Brain pericyte (primary cell): ENCODE results near the gene AGER.
"Not testable (repeated sequence)": the region's sequence is repeated elsewhere in the genome, so short reads cannot be mapped to it uniquely, and the experiment has no call there.

ENCODE experiments used
- DNase-seq: peaks from one replicate; pipeline ENCODE4 v3.0.0-alpha.2; 2012; ENCODE audit warnings: low read depth, low spot score

Gene AGER

GRCh38 chr6:32184084-32184640 lies at the start of gene AGER:
Gene AGER, minus strand, starts transcription at chr6:32184253. Its CDS starts 31 bp downstream, at chr6:32184222.
- no peak for DNase-seq

DNA sequence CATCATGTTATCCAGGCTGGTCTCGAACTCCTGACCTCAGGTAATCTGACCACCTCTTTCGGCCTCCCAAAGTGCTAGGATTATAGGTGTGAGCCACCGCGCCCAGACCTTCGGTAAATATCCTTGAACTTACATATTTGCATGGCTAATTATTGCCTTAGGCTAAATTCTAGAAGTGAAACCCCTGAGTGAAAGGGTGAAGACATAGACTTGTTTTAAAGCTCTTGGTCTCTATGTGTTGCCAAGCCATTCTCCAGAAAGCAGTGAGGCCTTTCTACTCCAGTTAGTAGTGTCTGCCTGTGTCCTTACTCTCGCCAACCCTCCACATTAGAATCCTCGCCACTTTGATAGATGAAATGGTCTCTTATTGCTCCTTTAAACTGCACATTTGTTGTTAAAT lies 42.4 kb upstream of the AGER start:
- no peak for DNase-seq

DNA sequence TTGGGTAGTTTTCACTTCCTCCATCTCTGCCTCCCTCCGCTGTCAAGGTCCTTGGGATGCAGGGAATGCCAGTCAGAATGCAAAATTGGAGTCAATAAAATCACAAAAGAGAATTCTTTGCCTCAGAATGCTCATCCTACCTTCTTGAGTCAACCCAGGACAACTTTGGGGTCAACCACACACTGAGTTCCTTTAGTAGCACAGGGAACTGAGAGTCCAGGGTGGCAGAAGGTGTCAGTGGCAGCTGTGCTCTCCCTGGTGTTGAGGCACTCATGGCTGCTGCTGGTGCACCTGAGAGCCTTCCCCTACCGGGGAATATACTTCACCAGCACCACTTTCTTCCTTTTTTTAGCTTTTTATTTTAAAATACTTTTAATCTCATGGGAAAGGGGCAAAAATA lies 40.6 kb upstream of the AGER start:
- DNase-seq, result no peak

DNA sequence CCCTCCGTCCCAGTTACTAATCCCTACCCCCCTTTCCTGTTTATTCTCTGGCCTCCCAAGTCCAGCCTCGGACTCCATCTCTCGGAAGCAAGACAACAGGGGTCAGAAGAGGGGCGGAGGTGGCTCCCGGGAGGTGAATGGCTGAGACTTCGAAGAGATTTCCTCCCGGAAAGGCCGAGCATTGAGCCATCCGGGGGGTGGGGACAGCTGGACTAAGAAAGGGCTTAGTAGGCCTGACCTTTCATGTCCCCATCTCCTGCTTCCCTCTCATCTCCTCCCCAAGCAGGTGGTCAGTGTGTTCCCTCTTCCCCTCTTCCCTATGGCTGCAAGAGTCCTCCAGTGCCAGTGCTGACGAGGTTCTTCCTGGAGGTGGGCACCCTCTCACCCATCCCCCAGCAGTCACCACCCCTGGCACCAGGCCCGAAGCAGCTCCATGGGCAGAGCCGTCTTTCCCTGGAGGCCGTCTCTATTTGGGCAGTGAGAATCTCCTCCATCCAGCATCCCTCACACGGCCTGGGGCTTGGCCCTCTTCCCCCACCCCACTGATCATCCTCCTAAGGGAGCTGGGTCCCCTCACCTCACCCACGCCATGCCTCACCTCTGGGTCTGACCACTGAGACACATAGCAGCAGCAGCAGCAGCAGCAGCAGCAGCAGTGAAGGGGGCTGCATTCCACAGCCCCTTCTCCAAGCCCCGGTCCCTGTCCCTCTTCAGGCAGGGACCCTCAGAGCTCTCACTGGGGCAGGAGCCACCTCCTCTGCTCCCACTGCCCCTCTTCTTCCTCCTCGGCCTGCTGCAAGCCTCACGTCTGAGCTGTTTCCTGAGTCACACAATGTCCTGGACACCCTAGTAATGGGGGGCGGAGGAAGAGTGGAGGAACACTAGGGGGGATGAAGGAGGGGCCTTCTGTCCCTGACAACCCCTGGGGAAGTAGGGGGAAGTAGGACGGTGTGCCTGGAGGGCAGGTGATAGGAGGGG lies 39.5 kb upstream of the AGER start, which contains the start of gene NOTCH4:
NOTCH4 (minus strand) TSS at position 810 of the 978 bp plus-strand sequence; CDS start at position 671, 139 bp downstream.
- no peak for DNase-seq

DNA sequence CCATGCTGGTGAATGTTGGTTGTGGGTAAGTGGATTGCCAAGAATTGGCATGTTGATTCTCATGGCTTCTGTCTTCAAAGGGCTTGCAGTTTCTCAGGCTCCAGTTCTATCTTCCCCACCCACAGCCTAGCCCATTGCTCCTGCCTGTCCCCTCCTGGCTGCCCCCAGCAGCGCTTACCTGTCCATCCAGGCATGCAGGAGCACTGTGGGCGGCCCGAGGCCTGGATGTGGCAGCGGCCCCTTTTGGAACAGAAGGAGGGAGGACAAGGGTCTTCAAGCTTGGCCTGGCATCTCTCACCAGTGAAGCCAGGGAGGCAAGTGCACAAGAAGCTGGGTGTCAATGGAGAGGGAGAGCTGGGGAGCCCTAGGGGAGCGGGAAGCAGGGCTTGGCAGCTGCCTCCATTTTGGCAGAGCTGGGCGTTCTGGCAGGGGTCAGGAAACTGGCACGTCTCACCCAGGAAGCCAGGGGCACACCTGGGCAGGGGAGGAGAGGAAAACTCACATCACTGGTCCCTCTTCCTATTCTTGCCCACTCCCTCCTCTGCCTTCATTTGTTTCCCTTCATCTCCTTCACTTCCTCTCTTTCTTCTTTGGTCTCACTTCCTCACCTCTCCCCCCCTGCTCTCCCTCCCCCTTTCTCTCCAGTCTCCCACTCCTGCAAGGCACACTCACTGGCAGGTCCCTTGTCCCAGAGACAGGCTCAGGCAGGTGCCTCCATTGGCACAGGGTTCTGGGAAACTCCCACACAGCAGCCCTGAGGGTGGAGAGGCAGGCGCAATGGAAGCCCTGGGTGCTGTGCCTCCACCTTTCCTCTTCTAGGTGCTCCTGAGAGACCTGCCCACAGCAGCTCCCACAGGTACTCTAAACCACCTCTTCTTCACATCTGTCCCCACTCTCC lies 38.5 kb upstream of the AGER start:
- no peak for DNase-seq

GRCh38 chr6:32220021-32220420 lies 36.0 kb upstream of the AGER start:
- no peak for DNase-seq

DNA sequence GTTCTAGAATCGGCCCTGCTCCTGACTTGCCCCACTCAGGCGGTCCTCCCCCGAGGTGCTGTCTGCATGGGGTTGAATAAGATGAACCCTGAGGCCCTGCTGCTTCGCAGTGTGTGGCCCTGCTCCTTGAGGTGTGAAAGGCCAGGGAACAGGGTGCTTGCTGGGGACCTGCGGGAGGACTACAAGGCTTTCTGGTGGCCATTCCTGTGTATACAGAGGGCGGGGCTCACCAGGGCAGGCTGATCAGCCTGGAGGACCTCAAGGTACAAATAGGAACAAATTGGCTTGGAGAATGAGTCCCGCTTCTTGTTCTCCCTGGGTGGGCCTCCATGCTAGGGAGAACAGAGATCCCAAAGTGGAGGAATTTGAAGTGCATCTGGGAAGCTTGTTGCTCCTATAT lies 34.1 kb upstream of the AGER start:
- DNase-seq, result no peak

DNA sequence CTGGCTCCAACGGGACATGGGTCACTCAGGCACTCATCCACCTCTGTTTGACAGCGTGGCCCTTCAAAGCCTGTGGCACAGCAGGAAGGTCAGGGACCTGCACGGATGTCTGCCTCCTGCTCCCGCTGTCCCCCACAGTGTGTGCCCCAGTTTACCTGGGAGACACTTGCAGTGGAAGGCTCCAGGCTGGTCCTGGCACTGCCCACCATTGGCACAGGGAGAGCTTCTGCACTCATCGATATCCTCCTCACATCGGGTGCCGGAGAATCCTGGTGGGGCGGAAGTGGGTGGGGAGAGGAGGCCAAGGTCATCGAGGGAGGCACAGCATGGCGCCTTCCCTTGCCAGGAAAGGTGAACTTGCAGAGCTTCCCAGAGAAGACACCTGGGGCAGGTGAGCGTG lies 32.9 kb upstream of the AGER start:
- DNase-seq, result no peak

- DNase-seq, result no peak
These were observed 32.2 kb upstream of the AGER start for GRCh38 chr6:32216285-32216684.

- no peak for DNase-seq
These were observed 31.6 kb upstream of the AGER start for GRCh38 chr6:32215617-32216016.

- DNase-seq, result no peak
These were observed 30.1 kb upstream of the AGER start for GRCh38 chr6:32214126-32214525.

DNA sequence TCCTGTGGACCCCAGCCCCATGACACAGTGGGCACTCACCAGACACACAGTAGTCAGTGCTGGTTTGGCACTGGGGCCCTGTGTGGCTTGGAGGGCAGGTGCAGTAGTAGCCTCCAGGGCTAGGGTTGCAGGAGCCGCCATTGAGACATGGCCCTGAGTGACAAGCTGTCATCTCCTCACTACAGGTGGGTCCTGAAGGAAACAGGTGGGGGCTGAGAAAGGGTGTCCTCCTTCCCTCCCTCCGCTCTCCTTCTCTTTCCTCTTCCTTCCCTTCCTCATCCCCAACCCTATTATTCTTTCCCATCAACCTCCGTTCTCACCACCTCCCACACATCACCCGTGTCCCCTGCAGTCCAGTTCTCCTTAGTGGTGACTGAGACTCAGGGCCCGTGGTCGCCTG lies 29.6 kb upstream of the AGER start:
- no peak for DNase-seq

GRCh38 chr6:32212076-32212760 lies 28.2 kb upstream of the AGER start:
- DNase-seq, result no peak

- DNase-seq, result not testable (repeated sequence)
These were observed 27.4 kb upstream of the AGER start for GRCh38 chr6:32211432-32211831.

- no peak for DNase-seq
These were observed 26.1 kb upstream of the AGER start for GRCh38 chr6:32210191-32210601.

- DNase-seq, result no peak
These were observed 24.9 kb upstream of the AGER start for GRCh38 chr6:32208996-32209395.

GRCh38 chr6:32204268-32204715 lies 20.2 kb upstream of the AGER start:
- no peak for DNase-seq

DNA sequence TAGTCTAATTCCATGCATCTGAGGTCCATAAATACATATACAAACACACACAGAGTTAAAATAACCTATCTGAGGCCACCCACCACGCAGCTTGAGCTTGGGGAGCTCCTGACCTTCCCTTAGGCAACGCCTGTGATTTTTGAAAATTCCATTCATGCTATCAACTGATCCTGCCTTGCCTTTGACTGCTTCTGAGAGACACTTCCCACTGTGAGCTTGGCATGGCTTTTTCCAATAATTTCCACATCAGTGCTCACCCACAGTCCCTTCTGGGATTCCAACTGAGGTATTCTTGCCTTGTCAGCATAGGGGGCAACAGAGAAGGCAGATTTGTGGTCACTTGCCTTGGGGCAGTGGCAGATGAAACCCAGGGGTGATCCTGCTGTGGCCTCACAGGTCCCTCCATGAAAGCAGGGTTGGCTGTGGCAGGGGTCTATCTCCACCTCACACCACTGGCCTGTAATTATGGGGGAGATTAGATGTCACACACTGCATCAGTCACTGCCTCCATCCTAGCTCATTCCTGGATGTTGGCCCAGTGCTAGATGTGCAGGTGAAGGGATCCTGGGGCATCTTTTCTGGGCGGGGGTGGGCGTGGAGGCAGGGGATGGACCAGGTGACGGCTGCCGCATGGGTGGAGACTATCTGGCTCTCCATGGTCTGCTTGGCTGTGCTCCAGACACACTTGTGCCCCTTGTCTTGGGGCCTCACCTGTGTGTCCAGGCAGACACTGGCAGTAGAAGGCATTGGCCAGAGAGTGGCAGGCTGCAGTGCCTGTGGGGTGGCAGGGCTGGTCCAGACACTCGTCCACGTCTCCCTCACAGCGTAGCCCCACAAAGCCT lies 19.6 kb upstream of the AGER start:
- no peak for DNase-seq

GRCh38 chr6:32202186-32202585 lies 18.1 kb upstream of the AGER start:
- DNase-seq, result no peak

- no peak for DNase-seq
These were observed 16.8 kb upstream of the AGER start for GRCh38 chr6:32200711-32201475.
